T-helper 2 cell (primary cell): ENCODE measurements around the gene RSPO3.

Experiments
- DNase-seq, 5 experiments: peaks; one replicate each; pipeline versions ENCODE4 v3.0.0 to v3.0.0-alpha.2; 2012 to 2022

The RSPO3 gene

GRCh38 chr6:127164036-127164435, 45.6 kb downstream of the RSPO3 start:
- DNase-seq = no peak

- DNase-seq = no peak
Observed at GRCh38 chr6:127164565-127164964, 46.1 kb downstream of the RSPO3 start.

- DNase-seq = no peak
Observed at GRCh38 chr6:127173156-127173940, 54.9 kb downstream of the RSPO3 start.

- DNase-seq = no peak
Observed at GRCh38 chr6:127176146-127176545, 57.7 kb downstream of the RSPO3 start.

GRCh38 chr6:127177030-127177922, 58.8 kb downstream of the RSPO3 start:
- DNase-seq = no peak

- no peak for DNase-seq
Observed at GRCh38 chr6:127177923-127178231, 59.4 kb downstream of the RSPO3 start.

- DNase-seq = no peak
Observed at GRCh38 chr6:127178746-127179145, 60.3 kb downstream of the RSPO3 start.

- no peak for DNase-seq
Observed at GRCh38 chr6:127180426-127180825, 62.0 kb downstream of the RSPO3 start.

GRCh38 chr6:127182501-127182900, 64.0 kb downstream of the RSPO3 start:
- no peak for DNase-seq

GRCh38 chr6:127185437-127185995, 67.0 kb downstream of the RSPO3 start:
- no peak for DNase-seq

GRCh38 chr6:127186889-127187288, 68.4 kb downstream of the RSPO3 start:
- peak in 3 of 5 experiments; percentile 14 to 61 (median 45) for DNase-seq

- no peak for DNase-seq
Observed at GRCh38 chr6:127188744-127189143, 70.3 kb downstream of the RSPO3 start.

GRCh38 chr6:127190552-127190951, 72.1 kb downstream of the RSPO3 start:
- peak in 1 of 5 experiments; percentile 26 for DNase-seq

GRCh38 chr6:127191716-127192115, 73.2 kb downstream of the RSPO3 start:
- no peak for DNase-seq

GRCh38 chr6:127192911-127193541, 74.6 kb downstream of the RSPO3 start:
- DNase-seq = no peak

- DNase-seq = no peak
Observed at GRCh38 chr6:127195833-127196232, 77.4 kb downstream of the RSPO3 start.

- no peak for DNase-seq
Observed at GRCh38 chr6:127198549-127198948, 80.1 kb downstream of the RSPO3 start.

GRCh38 chr6:127199470-127199869, 81.0 kb downstream of the RSPO3 start:
- DNase-seq = no peak

- DNase-seq = no peak
Observed at GRCh38 chr6:127200114-127200513, 81.6 kb downstream of the RSPO3 start.

- no peak for DNase-seq
Observed at GRCh38 chr6:127201321-127201720, 82.8 kb downstream of the RSPO3 start.

- DNase-seq = no peak
Observed at GRCh38 chr6:127202676-127203075, 84.2 kb downstream of the RSPO3 start.

GRCh38 chr6:127204281-127204680, 85.8 kb downstream of the RSPO3 start:
- DNase-seq = no peak

- DNase-seq = no peak
Observed at GRCh38 chr6:127205036-127205435, 86.6 kb downstream of the RSPO3 start.
